ENCODE data around the gene PTGDR2. TPM values are rescaled to one million over a fixed set of nuclear protein-coding genes. Genes with fewer than 3 reads are reported as not detected.

Gene PTGDR2
- total and polyA plus RNA-seq, 9 of the 15 experiments (the other 6 are each of a cell fraction or from before 2014, with no cell fraction given) = 0.51 to 2.6 (median 1.6) TPM

GRCh38 chr11:60864856-60865513, 9.2 kb upstream of the PTGDR2 start:
- no peaks in the 10 kb centered on the region; the same call in 1 of the 2 replicates for H4K20me1 ChIP-seq (replicated peaks; ENCODE audit: control insufficient read depth, insufficient read depth, low read length)
- no peaks in the 10 kb centered on the region for H3K27me3 ChIP-seq (ENCODE audit: control insufficient read depth in 2 of 2, insufficient read depth in 2 of 2, low read length in 2 of 2)
- in situ Hi-C loops (cut with MboI) (no loop called here), intact Hi-C loops (cut with micrococcal nuclease) (loop anchor here (2.0 kb wide), 1 partner anchor 50 kb away; the partner anchor contains the start of gene TMEM109)
- H3K4me2 ChIP-seq (ENCODE audit: insufficient read depth, low read length) = no peak overlapping the region
- no peaks in the 10 kb centered on the region for H3K9me3 ChIP-seq (replicated peaks; ENCODE audit: control insufficient read depth, insufficient read depth, low read depth, low read length)
- CTCF ChIA-PET (ENCODE audit: low intra/inter-chr PET ratio) = no interaction called here
- POLR2A ChIA-PET = interaction anchor here (0.5 to 1.6 kb wide), 4 partner anchors 8 to 505 kb away, joined by 3 to 5 read pairs (median 4); no protein-coding TSS in a partner anchor
- H3K36me3 ChIP-seq (ENCODE audit: control insufficient read depth, insufficient read depth, low read length) = no peaks in the 10 kb centered on the region
- H2AFZ ChIP-seq (ENCODE audit: low read depth, low read length) = no peak overlapping the region
- peaks cover 25 to 29% of the 10 kb centered on the region in 2 experiments for H3K4me1 ChIP-seq (replicated peaks in 1 of 2; ENCODE audit: control insufficient read depth in 2 of 2, insufficient read depth in 2 of 2, low read length in 2 of 2)
- H3K79me2 ChIP-seq (ENCODE audit: control insufficient read depth, insufficient read depth, low read length) = no peaks in the 10 kb centered on the region
- H3K9ac ChIP-seq (ENCODE audit: insufficient read depth in 1 of 2, low read depth in 2 of 2, low read length in 2 of 2) = peak overlapping the region in 1 of 2 experiments; percentile 76; a peak in 1 of 4 replicates
- H3K9me1 ChIP-seq (ENCODE audit: control insufficient read depth, insufficient read depth, low read length) = no peaks in the 10 kb centered on the region
- peak in 1 of 4 experiments; percentile 46 for DNase-seq (ENCODE audit: extremely low read depth in 1 of 4, low spot score in 3 of 4)
- WGBS (ENCODE audit: insufficient coverage, low coverage, missing lambda C conversion rate) = 13% methylated on average over 4 of the region's 7 CpGs
- H3K4me3 ChIP-seq = no peak overlapping the region
- FAIRE-seq = peak; percentile 19
- peak; percentile 52 for ATAC-seq
- BruUV-seq (replicated peaks) = no TSS peak
- H3K27ac ChIP-seq (ENCODE audit: extremely low read depth, low read depth, low read length) = no peak overlapping the region; the same call in 2 of the 3 replicates
- TF ChIP-seq CBFA2T2 (conservative IDR thresholded peaks at IDR 0.05) (peak; percentile 61), EP300 (IDR thresholded peaks at IDR 0.05; ENCODE audit: low read length) (peak; percentile 8; the same call in 1 of the 2 replicates), HDAC6 (IDR thresholded peaks at IDR 0.05; ENCODE audit: low read depth, low read length) (no peak), ZFX (CRISPR knock-in tag; IDR thresholded peaks at IDR 0.05) (no peak), CGGBP1 (CRISPR knock-in tag; IDR thresholded peaks at IDR 0.05) (no peak), ZNF589 (CRISPR knock-in tag; IDR thresholded peaks at IDR 0.05; ENCODE audit: low read depth) (no peak), RFX5 (IDR thresholded peaks at IDR 0.05; ENCODE audit: low read depth, low read length) (no peak), HES1 (IDR thresholded peaks at IDR 0.05; ENCODE audit: low read depth) (no peak), NFIC (IDR thresholded peaks at IDR 0.05) (peak; percentile 25; the same call in 1 of the 2 replicates), POLR2AphosphoS5 (IDR thresholded peaks at IDR 0.05; ENCODE audit: control insufficient read depth, insufficient read depth, low read depth, low read length) (0 out of 2 replicates have a peak, but pooled peaks have one; percentile 37), ZNF668 (CRISPR knock-in tag; IDR thresholded peaks at IDR 0.05) (no peak), ZFP91 (CRISPR knock-in tag; IDR thresholded peaks at IDR 0.05) (no peak), TRIM24 (IDR thresholded peaks at IDR 0.05) (0 out of 4 replicates have a peak, but pooled peaks of 1 of the 2 experiments have one; percentile 20), CBFA2T3 (IDR thresholded peaks at IDR 0.05) (peak; percentile 72), EHMT2 (IDR thresholded peaks at IDR 0.05) (no peak), SMARCA4 (IDR thresholded peaks at IDR 0.05) (0 out of 2 replicates have a peak, but pooled peaks have one; percentile 18), ZNF584 (CRISPR knock-in tag; IDR thresholded peaks at IDR 0.05; ENCODE audit: low read depth) (no peak), GATA2 (CRISPR knock-in tag; IDR thresholded peaks at IDR 0.05) (0 out of 2 replicates have a peak, but pooled peaks have one; percentile 35), TFE3 (CRISPR knock-in tag; IDR thresholded peaks at IDR 0.05) (no peak), ZNF197 (CRISPR knock-in tag; IDR thresholded peaks at IDR 0.05; ENCODE audit: low read depth) (no peak)

Data from K562 (cell line).